ENCODE results near the gene SLC9A9. TPM values are rescaled to one million over a fixed set of nuclear protein-coding genes. Genes with fewer than 3 reads are reported as not detected.

SLC9A9 gene
- total and polyA plus RNA-seq, 2 of the 8 experiments (the other 6 are each of a cell fraction or from before 2014, with no cell fraction given), result 0.48 to 1.1 TPM

DNA sequence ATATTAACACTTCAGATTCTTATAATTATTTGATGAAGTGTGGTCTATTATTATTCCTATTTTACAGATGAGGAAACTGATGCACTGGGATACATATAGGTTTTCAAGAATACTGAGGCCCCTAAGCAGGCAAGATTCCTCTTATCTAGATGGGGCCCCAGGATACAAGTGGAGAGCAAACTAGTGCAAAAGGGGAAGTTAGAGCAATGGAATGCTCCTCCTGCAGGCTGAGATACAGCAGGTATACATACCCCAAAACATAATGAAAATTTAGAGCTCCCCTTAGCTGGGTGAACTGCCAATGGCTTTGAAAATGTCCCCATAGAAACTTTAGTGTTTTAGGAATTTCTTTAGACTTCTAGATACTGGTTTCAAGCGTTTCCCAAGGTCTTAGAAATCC is 481.6 kb downstream of the SLC9A9 start:
- no peak for FAIRE-seq
- H3K79me2 ChIP-seq (ENCODE audit: control insufficient read depth in 1 of 2, insufficient read depth in 2 of 2, low read length in 2 of 2), result no peaks in the 10 kb centered on the region
- 44% methylated on average over 1 of the region's 1 CpG; no CpG with 5 or more reads in 1 of the 2 experiments for WGBS, 2 experiments (ENCODE audit: extremely low coverage in 1 of 2, insufficient coverage in 1 of 2, insufficient read length in 1 of 2, insufficient replicate concordance in 2 of 2, low coverage in 1 of 2, low lambda C conversion rate in 2 of 2, missing lambda C conversion rate in 1 of 2)

More for the DNA sequence above, 481.6 kb downstream of the SLC9A9 start:
- Histone ChIP-seq H3K14ac (ENCODE audit: insufficient read length) (no peak overlapping the region), H3K23me2 (ENCODE audit: low read depth, low read length) (no peaks in the 10 kb centered on the region), H3K18ac (ENCODE audit: extremely low read depth, low read length) (no peak overlapping the region), H2BK120ac (replicated peaks; ENCODE audit: low read depth, low read length) (no peak overlapping the region), H3K36me3 (ENCODE audit: control insufficient read depth in 2 of 4, insufficient read depth in 4 of 4, low read length in 3 of 4) (no peaks in the 10 kb centered on the region), H3K27ac (ENCODE audit: low read depth, low read length) (no peak overlapping the region), H2BK12ac (ENCODE audit: low read depth, low read length) (no peak overlapping the region), H3K23ac (ENCODE audit: insufficient read length) (no peak overlapping the region), H2AFZ (ENCODE audit: low read length) (no peak overlapping the region), H3K4ac (replicated peaks; ENCODE audit: insufficient read length, low read depth, low read length) (no peak overlapping the region), H2BK15ac (ENCODE audit: low read length) (no peak overlapping the region), H2BK20ac (ENCODE audit: low read length) (no peak overlapping the region), H3K4me3 (ENCODE audit: extremely low read depth in 1 of 4, insufficient read depth in 2 of 4, low read depth in 3 of 4, low read length in 4 of 4) (no peak overlapping the region), H3K56ac (replicated peaks; ENCODE audit: insufficient read length, low read depth, low read length) (no peak overlapping the region), H3K9me3 (ENCODE audit: insufficient read depth in 2 of 2, low read depth in 1 of 2, low read length in 1 of 2) (no peaks in the 10 kb centered on the region), H3K79me1 (ENCODE audit: low read depth, low read length) (no peaks in the 10 kb centered on the region), H4K5ac (ENCODE audit: insufficient read length, low read depth, low read length) (no peak overlapping the region), H3K4me1 (replicated peaks in 1 of 4; ENCODE audit: control insufficient read depth in 3 of 4, insufficient read depth in 4 of 4, low read length in 3 of 4) (no peaks in the 10 kb centered on the region), H2BK5ac (ENCODE audit: low read depth, low read length) (no peak overlapping the region), H3K27me3 (replicated peaks in 1 of 4; ENCODE audit: control insufficient read depth in 3 of 4, extremely low read depth in 1 of 4, insufficient read depth in 3 of 4, low read length in 3 of 4) (no peaks in the 10 kb centered on the region), H4K91ac (replicated peaks; ENCODE audit: insufficient read length, low read length) (no peak overlapping the region), H4K8ac (ENCODE audit: extremely low read depth, insufficient read depth, low read length) (no peak overlapping the region), H4K20me1 (replicated peaks in 1 of 2; ENCODE audit: control insufficient read depth in 1 of 2, insufficient read depth in 2 of 2, low read length in 2 of 2) (no peaks in the 10 kb centered on the region), H3K4me2 (ENCODE audit: insufficient read depth in 1 of 2, low read depth in 2 of 2, low read length in 2 of 2) (no peak overlapping the region), H2AK5ac (ENCODE audit: low read depth, low read length) (no peak overlapping the region), H3K9ac (replicated peaks in 1 of 4; ENCODE audit: extremely low read depth in 1 of 4, low read depth in 3 of 4, low read length in 3 of 4) (no peak overlapping the region)
- POLR2A ChIA-PET (ENCODE audit: partially characterized antibody), result no interaction called here
- TF ChIP-seq RXRA (IDR thresholded peaks at IDR 0.05; ENCODE audit: insufficient read depth, low read depth, low read length), result no peak
- TF ChIP-seq JUN (IDR thresholded peaks at IDR 0.05; ENCODE audit: low read depth, low read length), result no peak
- no peak for TF ChIP-seq TAF7 (optimal IDR thresholded peaks at IDR 0.05; ENCODE audit: borderline replicate concordance, low read depth, low read length)
- no peak for TF ChIP-seq SP2 (IDR thresholded peaks at IDR 0.05; ENCODE audit: low read length)
- TF ChIP-seq, protein P1, sequence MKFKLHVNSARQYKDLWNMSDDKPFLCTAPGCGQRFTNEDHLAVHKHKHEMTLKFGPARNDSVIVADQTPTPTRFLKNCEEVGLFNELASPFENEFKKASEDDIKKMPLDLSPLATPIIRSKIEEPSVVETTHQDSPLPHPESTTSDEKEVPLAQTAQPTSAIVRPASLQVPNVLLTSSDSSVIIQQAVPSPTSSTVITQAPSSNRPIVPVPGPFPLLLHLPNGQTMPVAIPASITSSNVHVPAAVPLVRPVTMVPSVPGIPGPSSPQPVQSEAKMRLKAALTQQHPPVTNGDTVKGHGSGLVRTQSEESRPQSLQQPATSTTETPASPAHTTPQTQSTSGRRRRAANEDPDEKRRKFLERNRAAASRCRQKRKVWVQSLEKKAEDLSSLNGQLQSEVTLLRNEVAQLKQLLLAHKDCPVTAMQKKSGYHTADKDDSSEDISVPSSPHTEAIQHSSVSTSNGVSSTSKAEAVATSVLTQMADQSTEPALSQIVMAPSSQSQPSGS (IDR thresholded peaks at IDR 0.05; ENCODE audit: low read length), result no peak
- no peak for TF ChIP-seq SP1 (IDR thresholded peaks at IDR 0.05; ENCODE audit: low read depth, low read length)
- no peak for TF ChIP-seq ZNF274 (IDR thresholded peaks at IDR 0.05; ENCODE audit: borderline replicate concordance, extremely low read depth, low read length)
- no peak for TF ChIP-seq BACH1 (IDR thresholded peaks at IDR 0.05; ENCODE audit: low read length)
- TF ChIP-seq, protein P2, sequence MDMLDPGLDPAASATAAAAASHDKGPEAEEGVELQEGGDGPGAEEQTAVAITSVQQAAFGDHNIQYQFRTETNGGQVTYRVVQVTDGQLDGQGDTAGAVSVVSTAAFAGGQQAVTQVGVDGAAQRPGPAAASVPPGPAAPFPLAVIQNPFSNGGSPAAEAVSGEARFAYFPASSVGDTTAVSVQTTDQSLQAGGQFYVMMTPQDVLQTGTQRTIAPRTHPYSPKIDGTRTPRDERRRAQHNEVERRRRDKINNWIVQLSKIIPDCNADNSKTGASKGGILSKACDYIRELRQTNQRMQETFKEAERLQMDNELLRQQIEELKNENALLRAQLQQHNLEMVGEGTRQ (IDR thresholded peaks at IDR 0.05; ENCODE audit: low read length), result no peak
- DNase-seq (ENCODE audit: low read depth in 1 of 2, low spot score in 2 of 2), result no peak
- CTCF ChIA-PET (ENCODE audit: partially characterized antibody), result interaction anchor here (0.6 kb wide), 1 partner anchor 283 kb away, joined by 4 read pairs; no protein-coding TSS in a partner anchor
